Measurements from ENCODE around the gene P3R3URF.

P3R3URF gene

GRCh38 chr1:46131712-46132528 lies 44.4 kb downstream of the P3R3URF start:
- DNase-seq: peak; percentile 78

DNA sequence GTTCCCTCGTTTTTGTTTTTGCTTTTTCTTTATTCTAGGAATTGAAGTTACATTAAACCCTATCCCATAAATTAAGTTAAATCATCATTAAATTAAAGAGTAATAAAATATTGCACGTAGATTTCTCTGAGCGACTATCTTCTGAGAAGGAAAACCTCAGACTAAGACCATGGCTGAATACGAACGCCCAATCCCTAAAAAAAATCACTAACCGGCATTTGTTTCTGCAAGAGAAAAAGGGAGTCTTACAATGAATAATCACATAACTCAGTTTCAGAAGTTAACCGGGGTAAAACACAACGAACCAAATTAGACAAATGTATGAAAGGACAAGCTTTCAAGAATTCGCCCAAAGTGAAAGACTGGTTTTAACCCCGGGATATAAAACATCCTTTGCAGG lies 45.2 kb downstream of the P3R3URF start:
- DNase-seq: no peak

GRCh38 chr1:46130606-46131005 lies 45.7 kb downstream of the P3R3URF start:
- no peak for DNase-seq

GRCh38 chr1:46130121-46130520 lies 46.2 kb downstream of the P3R3URF start:
- DNase-seq: no peak

GRCh38 chr1:46128344-46128743 lies 47.9 kb downstream of the P3R3URF start:
- DNase-seq: no peak
